Activated T-cell treated with anti-CD3 and anti-CD28 coated beads, Interleukin-2, amount 50 U/mL, for 72 hours (primary cell): ENCODE measurements around the gene ERCC2. TPM values are rescaled to one million over a fixed set of nuclear protein-coding genes. Genes with fewer than 3 reads are reported as not detected.

Source experiments
- ATAC-seq, 2 donors: fragments of 150-1000 bp; cut with Tn5 transposase; replicated peaks in 1 of 2; 2 replicates each; pipeline ENCODE4 v1.10.0; 2021; ENCODE audit warnings: moderate library complexity in 2 of 2, mild to moderate bottlenecking in 1 of 2
- DNase-seq, 2 donors: peaks; one replicate each; pipeline ENCODE4 v3.0.0; 2021 to 2022; ENCODE audit warnings: mixed read lengths in 1 of 2
- H3K27ac Mint-ChIP-seq: one replicate; pipeline ENCODE4 v1.8.0; 2022; ENCODE audit warnings: mild to moderate bottlenecking, moderate library complexity, mixed read lengths
- H3K27me3 Mint-ChIP-seq: one replicate; pipeline ENCODE4 v1.8.0; 2022; ENCODE audit warnings: low read depth, mixed read lengths
- H3K36me3 Mint-ChIP-seq, 2 donors: one replicate each; pipeline ENCODE4 v1.8.0; 2022; ENCODE audit warnings: mixed read lengths in 2 of 2, mild to moderate bottlenecking in 1 of 2; ENCODE audit not compliant: insufficient read depth in 2 of 2
- H3K4me1 Mint-ChIP-seq: one replicate; pipeline ENCODE4 v1.8.0; 2022; ENCODE audit warnings: low read depth, mixed read lengths
- H3K4me3 Mint-ChIP-seq, 2 donors: one replicate each; pipeline ENCODE4 v1.8.0; 2022; ENCODE audit warnings: mild to moderate bottlenecking in 2 of 2, mixed read lengths in 2 of 2, moderate library complexity in 2 of 2
- H3K9me3 Mint-ChIP-seq, 2 donors: one replicate each; pipeline ENCODE4 v1.8.0; 2022; ENCODE audit warnings: mixed read lengths in 2 of 2
- total RNA-seq, 2 donors: library from RNA; stranded (reverse); gene quantifications; one replicate each; pipeline ENCODE4 v1.2.3, GENCODE V29; 2022

Gene ERCC2
- total RNA-seq, 2 donors from 2014 or later = 20.4 to 23.2 TPM

DNA sequence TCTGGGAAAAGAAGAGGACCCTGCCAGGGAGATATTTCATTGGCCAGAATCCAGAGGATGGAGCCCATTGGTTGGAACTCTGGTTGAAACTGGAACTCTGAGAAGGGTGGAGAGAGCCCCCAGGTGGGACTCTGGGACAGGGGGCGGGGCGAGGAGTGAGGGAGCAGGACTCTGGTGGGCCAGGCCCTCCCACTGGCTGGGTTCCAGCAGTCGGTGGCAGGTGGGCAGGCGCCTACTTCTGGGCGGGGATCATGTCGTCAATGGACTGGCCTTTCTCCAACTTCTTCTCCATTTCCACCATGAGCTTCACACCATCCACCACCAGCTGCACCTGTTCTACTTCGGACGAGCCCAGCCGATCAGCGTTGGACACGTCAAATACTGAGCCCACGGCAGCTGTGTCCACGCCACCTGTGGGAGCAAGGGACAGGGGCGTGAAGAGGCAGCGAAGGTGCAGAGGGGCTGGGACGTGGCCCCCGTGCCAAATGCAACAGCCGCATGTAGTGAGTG is 63.8 kb downstream of the ERCC2 start:
- H3K36me3 Mint-ChIP-seq = no peaks in the 10 kb centered on the region
- no peaks in the 10 kb centered on the region for H3K27me3 Mint-ChIP-seq
- H3K4me1 Mint-ChIP-seq = no peaks in the 10 kb centered on the region
- no peak for DNase-seq
- ATAC-seq = no peak
- no peak overlapping the region for H3K4me3 Mint-ChIP-seq
- peaks cover 0 to 1% of the 10 kb centered on the region in 2 donors for H3K9me3 Mint-ChIP-seq
- no peak overlapping the region for H3K27ac Mint-ChIP-seq

DNA sequence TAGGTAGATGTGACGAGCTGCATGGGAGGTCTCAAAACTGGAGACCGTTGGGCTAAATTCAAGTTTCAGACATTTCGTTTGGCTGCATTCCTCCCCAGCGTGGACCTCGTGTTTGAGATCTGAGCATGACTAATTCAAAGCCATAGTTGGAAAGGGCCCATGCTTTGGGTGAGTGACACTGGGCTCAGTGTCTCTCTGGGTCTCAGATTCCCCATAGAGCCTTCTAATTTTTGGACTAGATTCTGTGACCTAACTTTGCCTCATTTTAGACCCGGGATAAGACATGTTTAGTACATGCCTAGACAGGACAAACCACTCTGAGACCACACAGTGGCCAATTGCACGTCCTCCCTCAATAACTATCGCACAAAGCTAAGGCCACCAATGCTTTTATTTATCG is 64.3 kb downstream of the ERCC2 start:
- Mint-ChIP-seq H3K9me3 (peaks cover 0 to 1% of the 10 kb centered on the region in 2 donors), H3K27me3 (no peaks in the 10 kb centered on the region), H3K4me1 (no peaks in the 10 kb centered on the region), H3K27ac (no peak overlapping the region), H3K4me3 (no peak overlapping the region), H3K36me3 (no peaks in the 10 kb centered on the region)
- DNase-seq (no peak), ATAC-seq (no peak)

DNA sequence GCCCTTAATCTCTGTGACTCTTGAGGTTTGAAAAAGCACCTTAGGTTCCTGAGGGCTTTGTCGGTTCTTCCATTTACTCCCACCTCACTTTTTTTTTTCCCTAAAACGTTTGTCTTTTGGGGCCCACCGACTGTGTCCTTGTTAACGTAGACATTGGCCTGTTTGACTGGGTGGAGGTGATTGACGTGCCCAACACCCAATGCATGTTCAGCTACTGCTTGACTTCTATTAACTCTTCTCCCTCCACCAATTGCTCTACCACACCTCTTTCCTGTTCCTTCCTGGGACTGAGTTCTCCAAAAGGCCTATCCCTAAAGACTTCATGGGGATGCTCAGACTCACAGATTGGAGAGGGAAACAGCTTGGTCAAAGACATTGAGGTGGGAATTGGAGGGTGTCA is 65.0 kb downstream of the ERCC2 start:
- peaks cover 0 to 1% of the 10 kb centered on the region in 2 donors for H3K9me3 Mint-ChIP-seq

DNA sequence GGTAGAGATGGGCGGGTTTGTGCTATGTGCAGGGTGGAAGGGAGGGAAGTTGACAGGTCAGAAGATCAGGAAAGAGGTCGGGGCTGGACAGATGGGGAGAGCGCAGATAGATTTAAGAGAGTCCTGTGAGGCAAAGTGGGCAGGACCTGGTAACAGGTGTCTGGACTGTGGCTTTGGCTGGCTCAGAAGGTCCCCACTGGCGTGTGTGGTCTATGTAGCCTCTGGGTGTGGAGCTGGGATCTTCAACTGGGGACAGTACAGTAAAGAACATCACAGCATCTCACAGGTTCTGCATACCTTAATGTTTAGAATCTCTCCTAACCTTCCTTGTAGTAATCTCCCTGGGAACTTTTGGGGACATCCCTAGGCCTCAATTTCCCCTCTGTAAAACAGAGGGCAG is 65.4 kb downstream of the ERCC2 start:
- H3K9me3 Mint-ChIP-seq = peaks cover 0 to 1% of the 10 kb centered on the region in 2 donors
- no peak for DNase-seq
- ATAC-seq = no peak
- no peak overlapping the region for H3K27ac Mint-ChIP-seq
- H3K36me3 Mint-ChIP-seq = no peaks in the 10 kb centered on the region
- no peak overlapping the region for H3K4me3 Mint-ChIP-seq
- no peaks in the 10 kb centered on the region for H3K4me1 Mint-ChIP-seq
- no peaks in the 10 kb centered on the region for H3K27me3 Mint-ChIP-seq

More for the DNA sequence above, 65.0 kb downstream of the ERCC2 start:
- H3K36me3 Mint-ChIP-seq = no peaks in the 10 kb centered on the region
- no peak for ATAC-seq
- no peak overlapping the region for H3K4me3 Mint-ChIP-seq
- DNase-seq = no peak
- no peak overlapping the region for H3K27ac Mint-ChIP-seq
- no peaks in the 10 kb centered on the region for H3K4me1 Mint-ChIP-seq
- no peaks in the 10 kb centered on the region for H3K27me3 Mint-ChIP-seq

DNA sequence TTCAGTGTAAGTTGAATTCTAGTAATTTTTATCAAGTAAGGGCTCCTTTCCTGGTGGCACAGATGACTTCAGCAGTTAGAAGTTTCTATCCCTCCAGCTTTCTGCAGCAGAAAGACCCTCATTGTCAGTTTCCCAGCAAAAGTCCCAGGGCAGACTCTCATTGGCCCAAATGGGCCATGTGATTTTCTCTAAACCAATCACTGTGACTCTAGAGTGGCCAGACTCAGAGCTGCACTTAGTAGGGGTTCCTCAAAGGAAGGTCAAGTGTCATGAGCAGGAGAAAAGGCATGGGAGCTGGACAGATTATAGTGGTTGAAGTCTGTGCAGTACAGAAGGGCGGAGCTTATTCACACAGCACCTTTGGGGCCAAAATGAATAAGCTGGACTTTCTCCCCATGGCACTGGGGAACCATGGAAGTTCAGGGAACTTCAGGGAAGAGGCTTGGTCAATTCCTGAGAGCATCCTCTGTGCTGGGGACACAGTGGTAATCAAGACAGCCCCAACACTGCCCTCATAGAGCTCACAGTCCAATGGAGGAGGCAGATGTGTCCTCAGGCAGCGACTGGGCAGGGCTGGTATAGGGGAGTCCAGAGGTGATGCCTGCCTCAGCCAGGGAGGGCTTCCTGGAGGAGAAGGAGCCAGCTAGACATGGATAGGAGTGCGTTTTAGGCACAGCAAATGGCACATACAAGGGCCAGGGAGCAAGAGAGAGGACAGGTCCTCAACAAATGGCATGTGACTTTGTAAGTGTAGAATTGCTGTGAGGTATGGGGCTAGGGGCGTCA is 66.0 kb downstream of the ERCC2 start:
- no peak for ATAC-seq
- Mint-ChIP-seq H3K27ac (no peak overlapping the region), H3K4me1 (no peaks in the 10 kb centered on the region), H3K27me3 (no peaks in the 10 kb centered on the region), H3K4me3 (no peak overlapping the region), H3K36me3 (no peaks in the 10 kb centered on the region), H3K9me3 (peaks cover 0 to 1% of the 10 kb centered on the region in 2 donors)
- no peak for DNase-seq

DNA sequence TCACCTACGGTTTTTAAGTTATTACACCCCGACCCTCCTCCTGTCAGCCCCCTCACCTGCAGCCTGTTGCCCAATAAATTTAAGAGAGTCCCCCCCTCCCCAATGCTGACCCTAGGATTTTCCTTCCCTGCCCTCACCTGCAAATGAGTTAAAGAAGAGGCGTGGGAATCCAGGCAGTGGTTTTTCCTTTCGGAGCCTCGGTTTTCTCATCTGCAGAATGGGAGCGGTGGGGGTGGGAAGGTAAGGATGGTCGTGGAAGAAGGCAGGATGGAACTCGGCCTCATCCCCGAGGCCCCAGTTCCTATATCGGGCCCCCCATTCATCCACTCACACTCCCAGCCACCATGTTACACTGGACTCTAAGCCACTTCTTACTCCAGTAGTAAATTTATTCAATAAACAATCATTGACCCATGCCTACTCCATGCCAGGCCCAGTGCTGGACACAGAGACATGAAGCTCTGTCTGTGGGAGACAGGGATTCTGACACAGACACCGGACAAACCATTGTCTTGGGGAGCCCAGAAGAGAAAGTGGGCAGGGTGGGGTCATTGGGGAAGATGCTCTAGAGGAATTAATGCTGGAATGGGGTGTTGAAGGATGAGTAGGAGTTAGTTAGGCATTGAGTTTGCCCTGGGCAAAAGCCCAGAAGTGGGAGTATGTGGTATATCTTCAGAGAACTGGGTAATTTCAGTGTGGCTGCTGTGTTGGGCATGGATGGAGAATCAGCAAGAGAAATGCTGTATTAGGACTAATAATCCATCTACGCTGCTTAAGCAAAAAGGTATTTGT is 66.9 kb downstream of the ERCC2 start:
- DNase-seq = no peak
- Mint-ChIP-seq H3K4me3 (no peak overlapping the region), H3K27ac (no peak overlapping the region), H3K4me1 (no peaks in the 10 kb centered on the region), H3K27me3 (no peaks in the 10 kb centered on the region), H3K36me3 (no peaks in the 10 kb centered on the region), H3K9me3 (peaks cover 0 to 1% of the 10 kb centered on the region in 2 donors)
- no peak for ATAC-seq

DNA sequence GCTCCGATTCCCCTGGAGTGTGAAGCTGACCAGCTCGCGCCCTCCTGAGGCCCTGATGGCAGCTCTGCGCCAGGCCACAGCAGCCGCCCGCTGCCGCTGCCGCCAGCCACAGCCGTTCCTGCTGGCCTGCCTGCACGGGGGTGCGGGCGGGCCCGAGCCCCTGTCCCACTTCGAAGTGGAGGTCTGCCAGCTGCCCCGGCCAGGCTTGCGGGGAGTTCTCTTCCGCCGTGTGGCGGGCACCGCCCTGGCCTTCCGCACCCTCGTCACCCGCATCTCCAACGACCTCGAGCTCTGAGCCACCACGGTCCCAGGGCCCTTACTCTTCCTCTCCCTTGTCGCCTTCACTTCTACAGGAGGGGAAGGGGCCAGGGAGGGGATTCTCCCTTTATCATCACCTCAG is 68.0 kb downstream of the ERCC2 start:
- DNase-seq (no peak), ATAC-seq (no peak)
- H3K27ac Mint-ChIP-seq = no peak overlapping the region
- H3K4me1 Mint-ChIP-seq = no peaks in the 10 kb centered on the region
- no peaks in the 10 kb centered on the region for H3K36me3 Mint-ChIP-seq
- H3K9me3 Mint-ChIP-seq = peaks cover 0 to 1% of the 10 kb centered on the region in 2 donors
- no peaks in the 10 kb centered on the region for H3K27me3 Mint-ChIP-seq
- H3K4me3 Mint-ChIP-seq = no peak overlapping the region

Other genes with a start within 250 kb of the ERCC2 start
- gene NKPD1, start 209.6 kb downstream of the ERCC2 start, total RNA-seq = under 1 TPM; 0.70 to 0.72 TPM
- 10 to 100 TPM; 48.5 to 58.5 TPM for gene TRAPPC6A, start 192.3 kb downstream of the ERCC2 start, total RNA-seq
- gene BLOC1S3, start 191.8 kb downstream of the ERCC2 start, total RNA-seq = 10 to 100 TPM; 16.7 to 17.7 TPM
- gene EXOC3L2, start 125.2 kb downstream of the ERCC2 start, total RNA-seq = not detected
- gene MARK4, start 119.3 kb downstream of the ERCC2 start, total RNA-seq = 10 to 100 TPM; 25.3 to 37.9 TPM
- gene CKM, start 47.7 kb downstream of the ERCC2 start, total RNA-seq = not detected
- gene KLC3, start 29.8 kb downstream of the ERCC2 start, total RNA-seq = under 1 TPM; 0.22 to 0.42 TPM
- gene PPP1R13L, start 34.5 kb upstream of the ERCC2 start, total RNA-seq = 10 to 100 TPM; 22.7 to 32.0 TPM
- 1 to 10 TPM; 3.4 to 4.9 TPM for gene POLR1G, start 36.1 kb upstream of the ERCC2 start, total RNA-seq
- 10 to 100 TPM; 71.0 to 73.9 TPM for gene ERCC1, start 53.3 kb upstream of the ERCC2 start, total RNA-seq
- gene FOSB, start 97.4 kb upstream of the ERCC2 start, total RNA-seq = 10 to 100 TPM; 20.3 to 24.6 TPM
- gene RTN2, start 126.5 kb upstream of the ERCC2 start, total RNA-seq = 1 to 10 TPM; 4.1 to 4.9 TPM
- gene PPM1N, start 127.9 kb upstream of the ERCC2 start, total RNA-seq = 1 to 10 TPM; 6.7 to 6.8 TPM
- 100 to 1,000 TPM; 120 to 133 TPM for gene VASP, start 136.9 kb upstream of the ERCC2 start, total RNA-seq
- gene OPA3, start 214.2 kb upstream of the ERCC2 start, total RNA-seq = 10 to 100 TPM; 10.3 to 12.6 TPM
- gene GPR4, start 231.6 kb upstream of the ERCC2 start, total RNA-seq = under 1 TPM in 1 of 2 donors, not detected in 1; 0.07 TPM